H1 (cell line): Measurements from ENCODE around the gene ZNF516. TPM values are rescaled to one million over a fixed set of nuclear protein-coding genes. Genes with fewer than 3 reads are reported as not detected.
A peak's percentile ranks its signal among the peaks of the same experiment; 100 is the strongest.

Experiments
- CTCF ChIA-PET: fragments of 300-600 bp; sonication (Branson Sonifier 250); formaldehyde crosslinking; loops from one replicate; lab custom pipeline; 2021; ENCODE audit not compliant: partially characterized antibody; lab: Charles Lee
- POLR2A ChIA-PET: fragments of 300-600 bp; sonication (Branson Sonifier 250); formaldehyde crosslinking; loops from one replicate; lab custom pipeline; 2021; ENCODE audit warnings: inconsistent platforms; ENCODE audit not compliant: partially characterized antibody; lab: Charles Lee
- DNase-seq, 2 experiments: peaks; one replicate each; pipeline versions ENCODE4 v3.0.0 to v3.0.0-alpha.2; 2010 to 2022; ENCODE audit warnings: low spot score in 2 of 2, low read depth in 1 of 2, mixed read lengths in 1 of 2
- FAIRE-seq: peaks from 2 replicates; lab custom pipeline; 2011; peaks lifted over from hg19 to GRCh38; lab: Jason Lieb, UNC
- H2AFZ ChIP-seq: 2 replicates; pipeline ENCODE4 v1.8.1; 2012; ENCODE audit warnings: low read length, inconsistent platforms
- H2AK5ac ChIP-seq: 2 replicates; pipeline ENCODE4 v1.6.1; 2013; ENCODE audit warnings: low read depth, low read length
- H2BK120ac ChIP-seq: replicated peaks from 2 replicates; pipeline ENCODE3; 2013; ENCODE audit warnings: low read depth, low read length, inconsistent platforms
- H2BK12ac ChIP-seq: 2 replicates; pipeline ENCODE4 v1.6.1; 2013; ENCODE audit warnings: low read depth, low read length
- H2BK15ac ChIP-seq: 2 replicates; pipeline ENCODE4 v1.6.1; 2013; ENCODE audit warnings: low read length
- H2BK20ac ChIP-seq: 2 replicates; pipeline ENCODE4 v1.6.1; 2013; ENCODE audit warnings: low read length
- H2BK5ac ChIP-seq: 2 replicates; pipeline ENCODE4 v1.6.1; 2013; ENCODE audit warnings: low read depth, low read length
- H3K14ac ChIP-seq: 2 replicates; pipeline ENCODE4 v1.6.1; 2013; ENCODE audit warnings: inconsistent platforms; ENCODE audit not compliant: insufficient read length
- H3K18ac ChIP-seq: 2 replicates; pipeline ENCODE4 v1.6.1; 2013; ENCODE audit warnings: low read length; ENCODE audit errors: extremely low read depth
- H3K23ac ChIP-seq: 2 replicates; pipeline ENCODE4 v1.6.1; 2013; ENCODE audit warnings: inconsistent platforms; ENCODE audit not compliant: insufficient read length
- H3K23me2 ChIP-seq: 2 replicates; pipeline ENCODE4 v1.6.1; 2013; ENCODE audit warnings: low read depth, low read length
- H3K27ac ChIP-seq: 2 replicates; pipeline ENCODE4 v1.6.1; 2011; ENCODE audit warnings: low read depth, low read length, inconsistent platforms
- H3K27me3 ChIP-seq, 4 experiments: replicated peaks in 1 of 4; 1 replicate in 1 of 4; 2 replicates in 3 of 4; pipeline versions ENCODE4 v1.6.1 to v1.8.1; 2011 to 2013; ENCODE audit warnings: low read length in 3 of 4, mild to moderate bottlenecking in 3 of 4, inconsistent platforms in 2 of 4, mixed read lengths in 2 of 4, moderate library complexity in 1 of 4; ENCODE audit not compliant: control insufficient read depth in 3 of 4, insufficient read depth in 3 of 4; ENCODE audit errors: extremely low read depth in 1 of 4
- H3K36me3 ChIP-seq, 4 experiments: 2 replicates each; pipeline versions ENCODE4 v1.6.1 to v1.8.1; 2011 to 2013; ENCODE audit warnings: mild to moderate bottlenecking in 4 of 4, low read length in 3 of 4, moderate library complexity in 2 of 4, control low read depth in 1 of 4, inconsistent platforms in 1 of 4; ENCODE audit not compliant: insufficient read depth in 4 of 4, control insufficient read depth in 2 of 4
- H3K4ac ChIP-seq: replicated peaks from 2 replicates; pipeline ENCODE3; 2013; ENCODE audit warnings: low read length, low read depth, mixed read lengths, inconsistent platforms; ENCODE audit not compliant: insufficient read length
- H3K4me1 ChIP-seq, 4 experiments: replicated peaks in 1 of 4; 1 replicate in 1 of 4; 2 replicates in 3 of 4; pipeline versions ENCODE4 v1.6.1 to v1.8.1; 2011 to 2013; ENCODE audit warnings: low read length in 3 of 4, inconsistent platforms in 2 of 4, mixed read lengths in 1 of 4; ENCODE audit not compliant: insufficient read depth in 4 of 4, control insufficient read depth in 3 of 4
- H3K4me2 ChIP-seq, 2 experiments: 2 replicates each; pipeline versions ENCODE4 v1.6.1 to v1.8.1; 2011 to 2013; ENCODE audit warnings: low read depth in 2 of 2, low read length in 2 of 2, control low read depth in 1 of 2, inconsistent platforms in 1 of 2, mild to moderate bottlenecking in 1 of 2; ENCODE audit not compliant: insufficient read depth in 1 of 2
- H3K4me3 ChIP-seq, 4 experiments: fragments of 200-600, 300-600 bp in 1 of 4; sonication (generic), shearing (Covaris generic), sonication (Bioruptor Twin) in 1 of 4; 2 replicates each; pipeline versions ENCODE4 v1.5.1 to v1.8.1; 2011 to 2016; ENCODE audit warnings: low read length in 4 of 4, low read depth in 3 of 4, control low read depth in 2 of 4, inconsistent platforms in 2 of 4, mild to moderate bottlenecking in 2 of 4, mixed read lengths in 1 of 4, moderate library complexity in 1 of 4; ENCODE audit not compliant: insufficient read depth in 2 of 4; ENCODE audit errors: extremely low read depth in 1 of 4
- H3K56ac ChIP-seq: replicated peaks from 2 replicates; pipeline ENCODE3; 2013; ENCODE audit warnings: low read depth, mild to moderate bottlenecking, mixed read lengths, low read length, inconsistent platforms; ENCODE audit not compliant: insufficient read length
- H3K79me1 ChIP-seq: 2 replicates; pipeline ENCODE4 v1.6.1; 2013; ENCODE audit warnings: low read depth, low read length, control low read depth
- H3K79me2 ChIP-seq, 2 experiments: 2 replicates each; pipeline versions ENCODE4 v1.6.1 to v1.8.1; 2012 to 2013; ENCODE audit warnings: low read length in 2 of 2, mild to moderate bottlenecking in 2 of 2, inconsistent platforms in 1 of 2; ENCODE audit not compliant: insufficient read depth in 2 of 2, control insufficient read depth in 1 of 2
- H3K9ac ChIP-seq, 4 experiments: replicated peaks in 1 of 4; 1 replicate in 1 of 4; 2 replicates in 3 of 4; pipeline versions ENCODE4 v1.6.1 to v1.8.1; 2011 to 2013; ENCODE audit warnings: low read depth in 3 of 4, low read length in 3 of 4, control low read depth in 2 of 4, mild to moderate bottlenecking in 2 of 4, moderate library complexity in 2 of 4, inconsistent platforms in 1 of 4; ENCODE audit errors: extremely low read depth in 1 of 4
- H3K9me3 ChIP-seq, 2 experiments: 2 replicates each; pipeline versions ENCODE4 v1.6.1 to v1.8.1; 2012 to 2013; ENCODE audit warnings: mild to moderate bottlenecking in 2 of 2, moderate library complexity in 2 of 2, control low read depth in 1 of 2, inconsistent platforms in 1 of 2, low read depth in 1 of 2, low read length in 1 of 2, mixed read lengths in 1 of 2; ENCODE audit not compliant: insufficient read depth in 2 of 2
- H4K20me1 ChIP-seq, 2 experiments: replicated peaks in 1 of 2; 2 replicates each; pipeline versions ENCODE3 to v1.8.1; 2011 to 2013; ENCODE audit warnings: inconsistent platforms in 2 of 2, low read length in 2 of 2, mild to moderate bottlenecking in 1 of 2; ENCODE audit not compliant: insufficient read depth in 2 of 2, control insufficient read depth in 1 of 2
- H4K5ac ChIP-seq: 2 replicates; pipeline ENCODE4 v1.6.1; 2013; ENCODE audit warnings: low read length, low read depth, mixed read lengths, inconsistent platforms; ENCODE audit not compliant: insufficient read length
- H4K8ac ChIP-seq: 2 replicates; pipeline ENCODE4 v1.8.0; 2013; ENCODE audit warnings: mild to moderate bottlenecking, moderate library complexity, low read length, inconsistent platforms; ENCODE audit not compliant: insufficient read depth; ENCODE audit errors: extremely low read depth
- H4K91ac ChIP-seq: replicated peaks from 2 replicates; pipeline ENCODE3; 2013; ENCODE audit warnings: low read length, mixed read lengths, inconsistent platforms; ENCODE audit not compliant: insufficient read length
- POLR2AphosphoS5 ChIP-seq: IDR thresholded peaks from 2 replicates; pipeline ENCODE4 v1.6.1; 2011; ENCODE audit warnings: low read depth, low read length
- RAD21 ChIP-seq, 2 experiments: IDR thresholded peaks in 1 of 2; conservative IDR thresholded peaks in 1 of 2; 2 replicates each; pipeline ENCODE4 v1.6.1; 2011; ENCODE audit warnings: low read depth in 2 of 2, low read length in 2 of 2, improper control_type of control experiment in 1 of 2, inconsistent platforms in 1 of 2, mild to moderate bottlenecking in 1 of 2, moderate library complexity in 1 of 2
- SRF ChIP-seq: IDR thresholded peaks from 2 replicates; pipeline ENCODE4 v1.6.1; 2011; ENCODE audit warnings: mild to moderate bottlenecking, low read depth, low read length, moderate library complexity
- TCF12 ChIP-seq: IDR thresholded peaks from 2 replicates; pipeline ENCODE4 v1.6.1; 2011; ENCODE audit warnings: low read depth, mild to moderate bottlenecking, low read length
- WGBS, 2 experiments: shearing (Covaris generic) in 1 of 2; methylation state at CpG; one replicate each; pipeline versions ENCODE4 v1.1.6 to v1.1.7; 2013 to 2015; ENCODE audit warnings: low lambda C conversion rate in 2 of 2, mixed read lengths in 2 of 2, inconsistent platforms in 1 of 2, low coverage in 1 of 2, missing lambda C conversion rate in 1 of 2; ENCODE audit not compliant: insufficient replicate concordance in 2 of 2, insufficient coverage in 1 of 2, insufficient read length in 1 of 2; ENCODE audit errors: extremely low coverage in 1 of 2, missing lambda C conversion rate in 1 of 2; 5-methylcytosine and 5-hydroxymethylcytosine counted together
- polyA plus RNA-seq, 7 experiments: library from polyadenylated mRNA; depleted of rRNA in 3 of 7; stranded (reverse) in 5 of 7; unstranded in 2 of 7; fragments of >200 nt in 5 of 7; fragments of 200-250 nt in 2 of 7; gene quantifications; 1 replicate in 5 of 7; 2 replicates in 1 of 7; 4 replicates in 1 of 7; pipeline versions ENCODE4 v1.2.1 to v1.2.3, GENCODE V29; 2011 to 2013; ENCODE audit warnings: missing spikeins in 2 of 7, mixed read lengths in 2 of 7
- total RNA-seq: library from RNA; stranded (reverse); fragmentation: NEBNext Ultra II Directional; extraction: Animal tissue kit (Norgen Biotek cat#: 25700); gene quantifications from 2 replicates; pipeline ENCODE4 v1.2.1, GENCODE V29; 2021
- TF ChIP-seq, protein P1 (sequence below), 3 experiments: IDR thresholded peaks; 1 replicate in 2 of 3; 2 replicates in 1 of 3; pipeline versions ENCODE4 v1.5.1 to v1.6.1; 2011; ENCODE audit warnings: low read length in 3 of 3, mild to moderate bottlenecking in 3 of 3, inconsistent platforms in 2 of 3, low read depth in 1 of 3, moderate library complexity in 1 of 3; ENCODE audit not compliant: insufficient read depth in 1 of 3; ENCODE audit errors: control extremely low read depth in 1 of 3

The ZNF516 gene
- total and polyA plus RNA-seq, 2 of the 8 experiments (the other 6 are each of a cell fraction or from before 2014, with no cell fraction given) = 7.3 to 17.0 TPM

DNA sequence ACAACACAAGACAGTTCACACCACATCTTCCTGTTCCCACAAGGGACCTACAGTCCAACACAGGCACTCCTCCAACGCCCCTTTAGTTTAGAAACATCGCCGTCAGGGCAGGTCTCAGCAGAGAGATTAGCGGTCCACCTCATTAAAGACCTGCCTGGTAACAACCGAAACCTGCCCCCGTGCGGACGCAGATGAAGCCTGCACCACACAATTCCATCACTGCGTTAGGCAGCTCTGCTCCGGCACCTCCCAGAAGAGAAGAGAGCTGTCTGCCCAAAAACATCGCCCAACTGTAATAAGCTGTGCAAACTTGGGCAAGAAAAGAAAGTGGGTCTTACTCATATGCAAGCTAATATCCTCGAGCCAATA lies 32.7 kb downstream of the ZNF516 start:
- H3K23me2 ChIP-seq = no peaks in the 10 kb centered on the region
- H3K27me3 ChIP-seq = no peaks in the 10 kb centered on the region
- H3K4ac ChIP-seq = no peak overlapping the region
- peaks cover 0 to 5% (median under 1%) of the 10 kb centered on the region in 4 experiments; a peak in 1 of 8 replicates for H3K36me3 ChIP-seq
- DNase-seq = peak in 1 of 2 experiments; percentile 43
- H2BK12ac ChIP-seq = no peak overlapping the region
- H3K18ac ChIP-seq = no peak overlapping the region
- ChIA-PET CTCF (interaction anchor here (1.0 to 4.4 kb wide), 6 partner anchors 11 to 225 kb away, joined by 3 to 25 read pairs (median 4); no protein-coding TSS in a partner anchor), POLR2A (interaction anchor here (1.1 kb wide), 1 partner anchor 92 kb away, joined by 3 read pairs; no protein-coding TSS in a partner anchor)
- no peak overlapping the region for H2BK20ac ChIP-seq
- no peak overlapping the region for H3K56ac ChIP-seq
- no peak overlapping the region for H2BK5ac ChIP-seq
- peaks cover 0 to 14% of the 10 kb centered on the region in 2 experiments for H4K20me1 ChIP-seq
- no peak overlapping the region for H2BK15ac ChIP-seq
- peaks cover 0 to 6% of the 10 kb centered on the region in 2 experiments; a peak in 1 of 4 replicates for H3K79me2 ChIP-seq
- no peak overlapping the region for H2BK120ac ChIP-seq
- TF ChIP-seq TCF12 (no peak), RAD21 (IDR thresholded peaks at IDR 0.05 in 1 of 2, conservative IDR thresholded peaks at IDR 0.05 in 1 of 2; ENCODE audit: low read depth in 2 of 2, low read length in 2 of 2) (peak in 1 of 2 experiments; percentile 25; a peak in 1 of 4 replicates), POLR2AphosphoS5 (no peak), SRF (no peak)
- TF ChIP-seq, protein P1, sequence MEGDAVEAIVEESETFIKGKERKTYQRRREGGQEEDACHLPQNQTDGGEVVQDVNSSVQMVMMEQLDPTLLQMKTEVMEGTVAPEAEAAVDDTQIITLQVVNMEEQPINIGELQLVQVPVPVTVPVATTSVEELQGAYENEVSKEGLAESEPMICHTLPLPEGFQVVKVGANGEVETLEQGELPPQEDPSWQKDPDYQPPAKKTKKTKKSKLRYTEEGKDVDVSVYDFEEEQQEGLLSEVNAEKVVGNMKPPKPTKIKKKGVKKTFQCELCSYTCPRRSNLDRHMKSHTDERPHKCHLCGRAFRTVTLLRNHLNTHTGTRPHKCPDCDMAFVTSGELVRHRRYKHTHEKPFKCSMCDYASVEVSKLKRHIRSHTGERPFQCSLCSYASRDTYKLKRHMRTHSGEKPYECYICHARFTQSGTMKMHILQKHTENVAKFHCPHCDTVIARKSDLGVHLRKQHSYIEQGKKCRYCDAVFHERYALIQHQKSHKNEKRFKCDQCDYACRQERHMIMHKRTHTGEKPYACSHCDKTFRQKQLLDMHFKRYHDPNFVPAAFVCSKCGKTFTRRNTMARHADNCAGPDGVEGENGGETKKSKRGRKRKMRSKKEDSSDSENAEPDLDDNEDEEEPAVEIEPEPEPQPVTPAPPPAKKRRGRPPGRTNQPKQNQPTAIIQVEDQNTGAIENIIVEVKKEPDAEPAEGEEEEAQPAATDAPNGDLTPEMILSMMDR (IDR thresholded peaks at IDR 0.05; ENCODE audit: control extremely low read depth in 1 of 3, insufficient read depth in 1 of 3, low read depth in 1 of 3, low read length in 3 of 3) = peak in 1 of 3 experiments; percentile 8; a peak in 1 of 4 replicates
- H3K79me1 ChIP-seq = peaks cover 3% of the 10 kb centered on the region
- no peak overlapping the region for H4K8ac ChIP-seq
- no peak overlapping the region for H3K9ac ChIP-seq
- no peaks in the 10 kb centered on the region for H3K9me3 ChIP-seq
- H2AK5ac ChIP-seq = no peak overlapping the region
- no peak for FAIRE-seq
- H3K4me1 ChIP-seq = peaks cover 0 to 2% (median 0%) of the 10 kb centered on the region in 4 experiments; a peak in 1 of 7 replicates
- no peak overlapping the region for H4K91ac ChIP-seq
- no peak overlapping the region for H2AFZ ChIP-seq
- H3K27ac ChIP-seq = no peak overlapping the region
- 90% methylated on average over 12 of the region's 12 CpGs; no CpG with 5 or more reads in 1 of the 2 experiments for WGBS, 2 experiments
- no peak overlapping the region for H3K14ac ChIP-seq
- no peak overlapping the region for H3K23ac ChIP-seq
- H3K4me3 ChIP-seq = no peak overlapping the region
- H3K4me2 ChIP-seq = no peak overlapping the region
- no peak overlapping the region for H4K5ac ChIP-seq
